MV-4-11 (cell line): ENCODE measurements around the gene OLIG3.

Experiments used
- DNase-seq: peaks from one replicate; lab custom pipeline; 2025; lab: John Stamatoyannopoulos, UW

The OLIG3 gene

GRCh38 chr6:137494281-137494987, at the start of gene OLIG3:
Gene OLIG3, minus strand, starts transcription at chr6:137494394. Its CDS starts 224 bp downstream, at chr6:137494170.
- DNase-seq: no peak

DNA sequence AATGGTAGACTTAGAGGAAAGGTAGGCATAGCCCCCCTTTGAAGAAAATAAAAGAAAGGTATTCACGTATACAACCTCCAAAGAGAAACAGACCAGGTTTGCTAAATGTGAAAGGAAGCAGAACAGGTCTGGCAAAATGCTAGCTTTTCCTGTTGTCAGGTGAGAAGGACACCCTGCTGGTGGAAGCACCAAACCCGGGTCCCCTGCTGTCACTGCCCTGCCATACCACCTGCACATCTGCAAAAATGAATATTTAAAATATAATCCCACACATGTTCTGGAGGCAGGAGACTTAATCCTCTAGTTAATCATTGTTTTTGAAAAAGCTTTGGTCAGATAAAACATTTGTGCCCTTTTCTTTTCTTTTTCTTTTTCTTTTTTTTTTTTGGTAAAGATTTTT, 48.9 kb upstream of the OLIG3 start:
- no peak for DNase-seq

- no peak for DNase-seq
Observed at GRCh38 chr6:137542713-137543112, 48.5 kb upstream of the OLIG3 start.

- no peak for DNase-seq
Observed at GRCh38 chr6:137541534-137542063, 47.4 kb upstream of the OLIG3 start.

GRCh38 chr6:137536104-137536773, 42.0 kb upstream of the OLIG3 start:
- DNase-seq: no peak

DNA sequence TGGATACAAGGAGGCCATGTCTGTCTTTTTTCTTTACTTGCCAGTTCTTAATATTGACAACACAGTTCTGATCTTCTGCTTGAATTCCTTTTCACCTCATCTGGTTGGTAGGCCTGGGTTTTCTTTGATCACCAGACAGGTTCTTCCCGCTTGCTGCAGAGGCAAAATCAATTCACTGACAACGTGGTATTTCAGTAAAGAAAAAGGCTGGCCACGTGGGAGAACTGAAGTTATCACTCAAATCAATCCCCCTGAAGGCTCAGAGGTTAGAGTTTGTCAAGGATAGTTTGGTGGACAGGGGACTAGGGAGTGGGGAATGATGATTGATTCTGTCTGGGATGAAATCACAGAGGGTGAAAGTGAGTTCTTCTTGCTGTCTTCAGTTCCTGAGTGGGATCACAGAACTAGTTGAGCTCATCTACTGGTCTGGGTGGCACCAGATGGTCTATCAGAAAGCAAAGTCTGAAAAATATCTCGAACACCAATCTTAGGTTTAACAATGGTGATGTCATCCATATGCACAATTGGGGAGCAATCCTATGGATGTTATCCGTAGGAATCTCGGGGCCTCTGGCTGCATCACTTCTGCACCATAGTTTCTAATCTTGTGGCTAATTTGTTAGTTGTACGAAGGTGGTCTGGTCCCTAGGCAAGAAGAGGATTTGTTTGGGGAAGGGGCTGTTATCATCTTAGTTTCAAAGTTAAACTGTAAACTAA, 37.3 kb upstream of the OLIG3 start:
- DNase-seq: no peak

- no peak for DNase-seq
Observed at GRCh38 chr6:137530404-137530803, 36.2 kb upstream of the OLIG3 start.

- DNase-seq: no peak
Observed at GRCh38 chr6:137522831-137523230, 28.6 kb upstream of the OLIG3 start.

GRCh38 chr6:137522198-137522798, 28.1 kb upstream of the OLIG3 start:
- no peak for DNase-seq

DNA sequence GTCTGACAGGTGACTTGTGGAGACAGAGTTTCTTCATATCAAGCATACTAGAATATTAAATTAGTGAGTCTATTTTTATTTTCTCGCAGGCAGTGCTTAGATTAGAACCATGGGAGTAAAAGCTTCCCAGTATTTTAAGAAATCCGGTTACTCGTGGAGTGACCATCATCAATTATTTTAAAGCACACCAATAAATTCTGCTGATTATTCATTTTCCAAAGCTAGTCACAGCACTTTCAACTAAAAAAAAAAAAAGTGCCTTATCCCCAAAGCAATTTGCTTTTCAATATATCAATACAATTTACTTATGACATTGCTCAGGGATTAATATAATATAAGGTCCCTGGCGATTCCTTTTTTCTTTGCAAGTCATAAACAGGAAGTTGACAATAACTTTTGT, 26.3 kb upstream of the OLIG3 start:
- DNase-seq: no peak

- no peak for DNase-seq
Observed at GRCh38 chr6:137519629-137520176, 25.5 kb upstream of the OLIG3 start.

- DNase-seq: no peak
Observed at GRCh38 chr6:137518386-137518983, 24.3 kb upstream of the OLIG3 start.

DNA sequence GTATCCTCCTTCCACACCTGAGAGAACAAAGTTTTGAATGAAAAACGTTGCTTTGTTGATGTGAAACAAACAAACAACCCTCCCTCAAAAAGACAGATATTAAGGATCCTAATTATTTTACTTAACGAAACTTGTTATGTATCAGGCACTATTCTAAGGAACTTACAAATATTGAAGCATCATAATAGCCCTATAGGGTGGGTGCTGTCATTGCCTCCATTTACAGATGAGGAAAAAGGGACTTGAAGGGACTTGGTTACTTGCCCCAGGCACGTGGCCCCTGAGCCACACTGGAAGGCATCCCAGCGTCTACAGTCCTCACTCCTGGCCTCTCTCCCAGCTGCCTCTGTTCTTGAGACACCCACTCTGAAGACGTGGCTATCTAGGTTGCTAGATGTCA, 20.2 kb upstream of the OLIG3 start:
- no peak for DNase-seq

DNA sequence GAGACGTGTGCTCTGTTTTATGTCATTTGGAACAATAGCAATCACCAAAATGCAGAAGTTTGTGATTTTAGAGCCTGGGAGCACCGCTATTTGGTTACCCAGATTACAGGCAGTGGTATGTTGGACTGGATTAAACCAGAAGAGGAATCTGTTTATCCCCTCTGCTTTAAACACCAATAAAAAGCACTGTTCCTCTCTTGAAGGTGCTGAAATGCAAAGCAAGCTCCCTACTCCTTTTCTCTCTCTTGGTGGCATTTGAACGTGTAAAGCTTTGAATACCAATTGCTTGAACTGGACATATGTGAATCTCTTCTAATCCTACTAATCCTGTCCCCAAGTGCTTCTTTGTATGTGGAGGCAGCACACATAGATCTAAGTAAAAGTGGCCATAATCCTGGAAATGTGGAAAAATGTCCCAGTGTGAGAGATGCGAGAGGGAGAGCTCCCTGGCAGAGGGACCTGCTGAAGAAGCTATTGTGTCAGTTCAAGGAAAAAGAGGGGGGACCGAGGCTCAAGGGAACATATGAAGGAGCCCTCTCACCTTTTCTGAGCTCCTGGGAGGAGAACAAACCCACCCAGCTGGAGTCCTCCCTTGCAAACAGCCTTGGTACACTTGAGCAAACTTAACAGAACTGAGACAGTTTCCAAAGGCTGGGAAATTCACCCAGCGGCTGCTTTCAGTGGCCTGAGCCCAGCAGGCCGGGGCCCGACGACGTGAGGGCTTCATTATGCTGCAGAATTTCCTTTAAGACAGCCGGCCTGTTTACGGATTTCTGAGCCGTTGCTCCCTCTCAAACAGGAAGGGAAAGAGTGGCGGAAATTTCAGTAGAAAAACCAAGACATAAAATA, 18.8 kb upstream of the OLIG3 start:
- no peak for DNase-seq

DNA sequence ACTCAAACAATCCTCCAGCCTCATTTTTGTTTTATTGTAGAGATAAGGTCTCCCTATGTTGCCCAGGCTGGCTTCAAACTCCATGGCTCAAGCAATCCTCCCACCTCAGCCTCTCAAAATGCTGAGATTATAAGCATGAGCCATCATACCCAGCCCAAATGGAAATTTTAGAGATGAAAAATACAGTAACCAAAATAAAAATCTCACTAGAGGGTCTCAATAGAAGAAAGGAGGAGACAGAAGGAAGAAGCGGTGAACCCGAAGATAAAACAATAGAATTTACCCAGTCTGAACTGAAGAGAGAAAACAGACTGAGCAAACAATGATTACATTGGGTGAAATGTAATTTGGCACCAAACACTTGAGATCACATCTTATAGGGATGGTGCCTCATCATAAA, 16.7 kb upstream of the OLIG3 start:
- DNase-seq: no peak

DNA sequence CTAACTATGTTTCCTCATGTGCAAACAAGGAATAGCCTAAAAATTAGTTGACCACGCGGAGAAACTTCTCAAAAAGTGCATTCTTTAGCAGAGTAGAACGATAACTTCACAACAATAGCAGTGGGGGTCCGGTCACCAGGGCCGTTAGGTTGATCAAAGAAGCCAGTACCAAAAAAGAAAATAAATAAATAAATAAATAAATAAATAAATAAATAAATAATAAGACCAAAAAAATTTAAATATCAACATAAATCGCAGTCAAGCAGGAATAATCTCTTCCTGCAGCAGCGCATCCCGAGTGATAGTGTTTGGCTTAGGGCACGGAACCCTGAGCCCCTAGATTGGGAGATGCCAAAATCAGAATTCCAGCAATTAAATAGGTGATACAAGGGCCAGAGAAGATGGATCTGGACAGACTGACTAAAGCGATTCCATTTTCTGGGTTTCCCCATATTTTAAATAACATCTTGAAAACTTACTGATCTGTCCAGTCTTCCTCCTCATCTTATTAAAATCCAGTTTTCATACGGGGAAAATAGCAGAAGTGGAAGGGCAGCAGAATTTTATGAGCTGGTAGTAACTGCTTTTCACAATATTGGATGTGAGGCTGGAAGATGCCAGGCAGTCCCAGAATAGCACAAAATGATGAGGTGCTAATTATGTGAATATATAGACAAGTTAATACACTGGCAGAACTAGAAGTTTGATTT, 4.4 kb upstream of the OLIG3 start:
- no peak for DNase-seq

- no peak for DNase-seq
Observed at GRCh38 chr6:137497721-137498463, 3.7 kb upstream of the OLIG3 start.

- no peak for DNase-seq
Observed at GRCh38 chr6:137496909-137497720, 2.9 kb upstream of the OLIG3 start.

DNA sequence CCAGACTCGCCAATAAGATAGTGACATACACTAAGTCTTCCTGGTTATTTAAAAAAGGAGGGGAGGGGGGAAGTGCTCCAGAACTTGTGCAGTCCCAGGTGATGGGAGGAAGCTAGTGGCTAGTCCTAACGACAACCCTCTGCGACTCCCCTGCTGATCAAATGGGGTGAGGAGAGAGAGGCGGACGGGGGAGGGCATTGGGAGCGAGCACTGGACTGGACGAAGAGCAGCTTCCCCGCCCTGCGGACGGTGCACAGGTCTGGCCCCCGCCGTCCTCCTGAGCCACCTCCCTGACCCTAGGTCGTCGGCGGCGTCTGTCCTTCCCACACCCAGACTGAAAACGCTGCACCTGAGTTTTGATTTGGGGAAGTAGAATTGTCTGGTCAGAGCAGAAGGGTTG, 2.2 kb upstream of the OLIG3 start:
- no peak for DNase-seq
